ENCODE data around the gene HOXC11.

The HOXC11 gene

GRCh38 chr12:53997204-53998109 lies 24.5 kb downstream of the HOXC11 start:
- no peak for DNase-seq (ENCODE audit: low spot score)

GRCh38 chr12:53998110-53998899 lies 25.4 kb downstream of the HOXC11 start:
- DNase-seq (ENCODE audit: low spot score), result no peak

- DNase-seq (ENCODE audit: low spot score), result no peak
These were observed 25.9 kb downstream of the HOXC11 start for GRCh38 chr12:53998900-53999236.

GRCh38 chr12:53999559-54000115 lies 26.7 kb downstream of the HOXC11 start:
- peak; percentile 86 for DNase-seq (ENCODE audit: low spot score)

- DNase-seq (ENCODE audit: low spot score), result peak; percentile 50
These were observed 27.5 kb downstream of the HOXC11 start, which contains the start of gene HOXC9 for GRCh38 chr12:54000116-54001114. TSS of gene HOXC9 (plus strand) at chr12:54000161. CDS start at chr12:54000189, 28 bp downstream.

- DNase-seq (ENCODE audit: low spot score), result no peak
These were observed 28.6 kb downstream of the HOXC11 start for GRCh38 chr12:54001283-54002187.

GRCh38 chr12:54002278-54002914 lies 29.5 kb downstream of the HOXC11 start:
- DNase-seq (ENCODE audit: low spot score), result no peak

- DNase-seq (ENCODE audit: low spot score), result no peak
These were observed 30.0 kb downstream of the HOXC11 start for GRCh38 chr12:54002915-54003389.

- no peak for DNase-seq (ENCODE audit: low spot score)
These were observed 30.7 kb downstream of the HOXC11 start for GRCh38 chr12:54003625-54004024.

- DNase-seq (ENCODE audit: low spot score), result no peak
These were observed 31.3 kb downstream of the HOXC11 start for GRCh38 chr12:54004063-54004840.

- DNase-seq (ENCODE audit: low spot score), result no peak
These were observed 32.1 kb downstream of the HOXC11 start for GRCh38 chr12:54004841-54005530.

- no peak for DNase-seq (ENCODE audit: low spot score)
These were observed 32.6 kb downstream of the HOXC11 start for GRCh38 chr12:54005531-54005852.

- DNase-seq (ENCODE audit: low spot score), result peak; percentile 92
These were observed 33.1 kb downstream of the HOXC11 start for GRCh38 chr12:54005853-54006558.

- no peak for DNase-seq (ENCODE audit: low spot score)
These were observed 33.8 kb downstream of the HOXC11 start for GRCh38 chr12:54006559-54007220.

GRCh38 chr12:54007538-54008259 lies 34.8 kb downstream of the HOXC11 start:
- no peak for DNase-seq (ENCODE audit: low spot score)

GRCh38 chr12:54008260-54008552 lies 35.3 kb downstream of the HOXC11 start:
- DNase-seq (ENCODE audit: low spot score), result no peak

Measured in AG08396 (cell line).